Gastroesophageal sphincter (tissue), 4 donors: Measurements from ENCODE around the gene CENPU. TPM values are rescaled to one million over a fixed set of nuclear protein-coding genes. Genes with fewer than 3 reads are reported as not detected.
"Not testable (repeated sequence)": the region's sequence is repeated elsewhere in the genome, so short reads cannot be mapped to it uniquely, and the experiment has no call there.

Experiments used
- ATAC-seq: fragments of 150-250 bp; one replicate; pipeline ENCODE4 v1.9.1; 2016; ENCODE audit warnings: mild to moderate bottlenecking, moderate library complexity
- H3K27ac ChIP-seq, 4 donors: fragments of 200-600 bp; sonication (generic) in 3 of 4; 1 replicate in 3 of 4; 2 replicates in 1 of 4; pipeline ENCODE4 v1.5.1; 2016 to 2019
- H3K27me3 ChIP-seq: fragments of 200-600 bp; sonication (generic); one replicate; pipeline ENCODE4 v1.5.1; 2019
- H3K36me3 ChIP-seq, 2 donors: fragments of 200-600 bp; sonication (generic); one replicate each; pipeline ENCODE4 v1.5.1; 2019; ENCODE audit warnings: control low read depth in 1 of 2
- H3K4me1 ChIP-seq, 3 donors: fragments of 200-600 bp; sonication (generic); 1 replicate in 2 of 3; 2 replicates in 1 of 3; pipeline ENCODE4 v1.5.1; 2016 to 2019; ENCODE audit warnings: control low read depth in 2 of 3
- H3K4me3 ChIP-seq, 2 donors: fragments of 200-600 bp; sonication (generic); one replicate each; pipeline ENCODE4 v1.5.1; 2019; ENCODE audit warnings: mild to moderate bottlenecking in 1 of 2, moderate library complexity in 1 of 2
- H3K9me3 ChIP-seq, 3 donors: fragments of 200-600 bp; sonication (generic); one replicate each; pipeline ENCODE4 v1.5.1; 2017 to 2019; ENCODE audit warnings: control low read depth in 2 of 3
- CTCF ChIP-seq, 4 experiments: fragments of 200-600 bp in 2 of 4; fragments of 450-650 bp in 2 of 4; sonication (generic) in 1 of 4; IDR thresholded peaks; one replicate each; pipeline ENCODE4 v1.5.1; 2017 to 2019; ENCODE audit warnings: antibody characterized with exemption in 4 of 4, mild to moderate bottlenecking in 2 of 4, moderate library complexity in 2 of 4
- EP300 ChIP-seq: sonication (generic); formaldehyde crosslinking; IDR thresholded peaks from one replicate; pipeline ENCODE4 v1.6.1; 2017; ENCODE audit warnings: antibody characterized with exemption, mild to moderate bottlenecking
- POLR2A ChIP-seq, 2 donors: fragments of 450-650 bp; IDR thresholded peaks; one replicate each; pipeline ENCODE4 v1.6.1; 2017; ENCODE audit warnings: antibody characterized with exemption in 2 of 2, mild to moderate bottlenecking in 2 of 2, moderate library complexity in 1 of 2
- POLR2AphosphoS5 ChIP-seq: sonication (generic); formaldehyde crosslinking; IDR thresholded peaks from one replicate; pipeline ENCODE4 v1.6.1; 2017; ENCODE audit warnings: antibody characterized with exemption
- WGBS, 2 donors: methylation state at CpG; one replicate each; pipeline ENCODE4 v1.1.5; 2018; ENCODE audit warnings: low coverage in 1 of 2; 5-methylcytosine and 5-hydroxymethylcytosine counted together
- total RNA-seq, 4 donors: library from RNA; depleted of rRNA; stranded (reverse); fragments of >200 nt; gene quantifications; one replicate each; pipeline ENCODE4 v1.1.0, GENCODE V29; 2016

CENPU gene
- total RNA-seq, 4 donors from 2014 or later = 0.54 to 8.0 (median 1.1) TPM; not detected in 1

DNA sequence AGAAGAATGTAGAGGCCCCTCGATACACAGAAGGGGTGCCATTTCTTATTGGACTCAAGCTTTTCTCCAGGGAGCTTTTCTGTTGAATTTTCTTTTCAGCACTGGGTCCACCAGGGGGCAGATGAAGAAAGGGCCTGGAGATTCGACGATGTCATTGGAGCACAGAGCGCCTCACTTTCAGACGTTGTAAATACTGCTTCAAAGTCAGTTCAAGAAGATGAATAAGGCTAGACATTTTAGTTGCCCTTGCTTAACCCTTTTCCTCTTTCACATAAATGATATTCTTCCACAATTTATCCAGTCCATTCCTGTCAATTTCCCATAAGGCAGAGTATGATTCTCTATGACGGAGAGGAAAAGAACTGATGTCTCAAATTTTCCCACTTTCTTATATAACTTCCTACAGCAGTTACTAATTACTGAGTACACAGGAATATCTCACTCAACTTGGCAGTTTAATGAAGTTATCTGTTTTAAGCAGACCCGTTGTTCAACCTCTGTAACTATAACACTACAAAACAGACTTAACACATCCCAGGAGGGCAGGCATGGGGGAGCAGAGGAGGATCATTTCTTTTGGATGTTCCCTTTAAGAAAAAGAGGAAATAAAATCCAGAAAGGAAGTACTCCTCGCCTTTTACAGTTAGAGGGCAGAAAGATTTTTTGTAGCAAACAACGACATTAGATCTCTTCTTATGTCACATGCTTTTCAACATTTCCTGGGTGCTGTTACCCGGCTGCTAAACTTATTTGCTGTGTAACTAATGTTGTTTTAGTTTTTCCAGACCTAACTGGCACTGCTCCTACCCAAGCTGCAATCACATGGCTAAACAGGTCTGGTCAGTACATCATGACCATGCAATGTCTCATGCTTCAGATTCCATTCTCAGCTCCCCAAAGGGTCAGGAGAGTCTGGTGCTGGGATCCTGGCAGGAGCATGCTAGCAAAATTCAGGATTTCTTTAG, 12.2 kb upstream of the CENPU start:
- Histone ChIP-seq H3K9me3 (peaks cover 0 to under 1% (median 0%) of the 10 kb centered on the region in 3 donors), H3K27ac (peak overlapping the region; percentile 73 to 86 (median 82)), H3K4me1 (peaks cover 0 to 38% (median 9%) of the 10 kb centered on the region in 3 donors), H3K4me3 (peak overlapping the region in 1 of 2 donors; percentile 5), H3K27me3 (no peaks in the 10 kb centered on the region), H3K36me3 (no peaks in the 10 kb centered on the region)
- peak; percentile 84 to 87 (median 85) for TF ChIP-seq CTCF (IDR thresholded peaks at IDR 0.05)
- peak; percentile 76 for TF ChIP-seq POLR2AphosphoS5
- TF ChIP-seq POLR2A (IDR thresholded peaks at IDR 0.05) = no peak
- TF ChIP-seq EP300 = no peak
- peak; percentile 95 for ATAC-seq
- 3 to 4% methylated on average over 10 of the region's 10 CpGs for WGBS, 2 donors

DNA sequence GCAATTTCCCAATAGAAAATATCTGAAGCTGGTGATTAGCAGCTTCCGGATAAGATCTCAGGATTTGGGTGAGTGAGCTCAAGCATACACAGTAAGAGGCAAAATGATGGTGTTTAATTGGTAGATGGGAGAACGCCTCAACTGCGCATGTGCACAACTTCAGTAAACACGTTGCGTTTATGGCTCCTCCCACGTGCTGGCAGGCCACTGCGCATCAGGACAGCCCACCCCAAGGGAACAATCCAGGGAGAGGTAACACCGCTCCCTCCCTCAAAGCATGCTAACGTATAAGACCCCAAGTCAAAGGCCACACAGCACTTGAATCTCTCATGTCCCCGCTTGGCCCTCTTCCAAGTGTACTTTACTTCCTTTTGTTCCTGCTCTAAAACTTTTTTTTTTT, 10.3 kb upstream of the CENPU start:
- Histone ChIP-seq H3K4me1 (peaks cover 0 to 38% (median 9%) of the 10 kb centered on the region in 3 donors), H3K27me3 (no peaks in the 10 kb centered on the region), H3K36me3 (no peaks in the 10 kb centered on the region), H3K4me3 (no peak overlapping the region), H3K9me3 (peaks cover 0 to 7% (median 0%) of the 10 kb centered on the region in 3 donors), H3K27ac (no peak overlapping the region)
- TF ChIP-seq POLR2A (IDR thresholded peaks at IDR 0.05) (no peak), CTCF (IDR thresholded peaks at IDR 0.05) (no peak), POLR2AphosphoS5 (no peak), EP300 (no peak)
- 70 to 100% methylated on average over 3 to 6 of the region's 10 CpGs for WGBS, 2 donors
- no peak for ATAC-seq

DNA sequence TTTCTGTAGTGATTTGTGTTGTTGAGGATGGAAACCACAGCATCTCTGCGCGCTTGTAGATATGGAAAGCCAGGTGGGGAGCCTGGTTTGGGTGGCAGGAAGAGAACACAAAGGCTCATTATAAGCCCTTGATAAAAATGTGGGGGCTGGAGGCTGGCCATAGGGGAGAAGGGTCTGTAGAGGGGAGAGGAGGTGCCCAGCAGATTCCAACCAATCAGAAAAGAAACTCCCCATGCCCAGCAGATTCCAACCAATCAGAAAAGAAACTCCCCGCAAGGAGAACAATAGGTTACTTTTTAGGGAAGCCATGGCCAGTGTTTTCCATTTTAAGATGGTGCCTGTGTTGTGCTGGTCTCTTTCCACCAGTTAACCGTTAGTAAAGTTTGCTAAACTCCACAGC, 9.8 kb upstream of the CENPU start:
- 78 to 79% methylated on average over 2 to 4 of the region's 4 CpGs for WGBS, 2 donors
- no peak for ATAC-seq

GRCh38 chr4:184741651-184742050, 7.8 kb upstream of the CENPU start:
- H3K27me3 ChIP-seq, H3K27ac ChIP-seq, H3K36me3 ChIP-seq, H3K9me3 ChIP-seq, ATAC-seq, H3K4me3 ChIP-seq: not testable (repeated sequence)
- H3K4me1 ChIP-seq = peaks cover 0 to 14% (median 1%) of the 10 kb centered on the region in 3 donors
- 22 to 83% methylated on average over 1 of the region's 1 CpG for WGBS, 2 donors

More for the DNA sequence above, 9.8 kb upstream of the CENPU start:
- peaks cover 0 to 33% (median 9%) of the 10 kb centered on the region in 3 donors for H3K4me1 ChIP-seq
- no peak overlapping the region for H3K4me3 ChIP-seq
- H3K36me3 ChIP-seq = no peaks in the 10 kb centered on the region
- peaks cover 0 to 7% (median 0%) of the 10 kb centered on the region in 3 donors for H3K9me3 ChIP-seq
- TF ChIP-seq EP300 = no peak
- TF ChIP-seq POLR2A (IDR thresholded peaks at IDR 0.05) = no peak
- no peak for TF ChIP-seq CTCF (IDR thresholded peaks at IDR 0.05)
- TF ChIP-seq POLR2AphosphoS5 = no peak
- no peaks in the 10 kb centered on the region for H3K27me3 ChIP-seq
- no peak overlapping the region for H3K27ac ChIP-seq

- 100% methylated on average over 1 of the region's 20 CpGs; no CpG with 5 or more reads in 1 of the 2 donors for WGBS, 2 donors
- no peak for ATAC-seq
These were observed 7.1 kb upstream of the CENPU start for GRCh38 chr4:184740980-184741391.

DNA sequence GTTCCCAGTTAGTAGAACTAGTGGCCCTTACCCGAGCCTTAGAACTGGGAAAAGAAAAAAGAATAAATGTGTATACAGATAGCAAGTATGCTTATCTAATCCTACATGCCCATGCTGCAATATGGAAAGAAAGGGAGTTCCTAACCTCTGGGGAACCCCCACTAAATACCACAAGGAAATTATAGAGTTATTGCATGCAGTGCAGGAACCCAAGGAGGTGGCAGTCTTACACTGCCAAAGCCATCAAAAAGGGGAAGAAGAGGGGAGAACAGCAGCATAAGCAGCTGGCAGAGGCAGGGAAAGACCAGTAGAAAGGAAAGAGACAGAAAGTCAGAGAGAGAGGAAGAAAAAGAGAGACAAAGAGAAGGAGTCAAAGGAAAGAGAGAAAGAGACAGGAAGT, 5.7 kb upstream of the CENPU start:
- H3K36me3 ChIP-seq, H3K4me3 ChIP-seq, H3K27ac ChIP-seq, H3K27me3 ChIP-seq, H3K4me1 ChIP-seq, H3K9me3 ChIP-seq, ATAC-seq: not testable (repeated sequence)
- 80% methylated on average over 1 of the region's 1 CpG; no CpG with 5 or more reads in 1 of the 2 donors for WGBS, 2 donors

More at GRCh38 chr4:184740980-184741391, 7.1 kb upstream of the CENPU start:
- peaks cover 0 to 8% (median 0%) of the 10 kb centered on the region in 3 donors for H3K4me1 ChIP-seq
- H3K9me3 ChIP-seq = peaks cover 0 to 7% (median 0%) of the 10 kb centered on the region in 3 donors
- H3K27ac ChIP-seq = no peak overlapping the region
- TF ChIP-seq POLR2A (IDR thresholded peaks at IDR 0.05) = no peak
- TF ChIP-seq POLR2AphosphoS5 = no peak
- TF ChIP-seq CTCF (IDR thresholded peaks at IDR 0.05) = no peak
- no peak for TF ChIP-seq EP300
- H3K27me3 ChIP-seq = no peaks in the 10 kb centered on the region
- no peak overlapping the region for H3K4me3 ChIP-seq
- no peaks in the 10 kb centered on the region for H3K36me3 ChIP-seq
